ENCODE data around the gene PAFAH2.

PAFAH2 gene

GRCh38 chr1:26023009-26023408, 25.1 kb upstream of the PAFAH2 start:
- H3K4me3 ChIP-seq (ENCODE audit: low read length) = no peak overlapping the region
- H3K36me3 ChIP-seq (replicated peaks; ENCODE audit: low read depth, low read length) = no peaks in the 10 kb centered on the region
- H3K9ac ChIP-seq (ENCODE audit: low read length) = no peak overlapping the region
- no peak overlapping the region for H3K4me2 ChIP-seq (ENCODE audit: low read length)
- no peaks in the 10 kb centered on the region for H4K20me1 ChIP-seq (ENCODE audit: insufficient read depth, low read length)
- no peak overlapping the region for H2AFZ ChIP-seq (ENCODE audit: low read depth, low read length)
- H3K27me3 ChIP-seq (ENCODE audit: low read depth, low read length) = no peaks in the 10 kb centered on the region; the same call in 1 of the 2 replicates
- no peaks in the 10 kb centered on the region for H3K79me2 ChIP-seq (ENCODE audit: low read length)
- TF ChIP-seq CTCF (IDR thresholded peaks at IDR 0.05; ENCODE audit: low read depth, low read length) (no peak), EZH2phosphoT487 (IDR thresholded peaks at IDR 0.05; ENCODE audit: low read depth) (no peak)
- no peaks in the 10 kb centered on the region for H3K9me3 ChIP-seq (ENCODE audit: insufficient read depth, low read length)
- no peaks in the 10 kb centered on the region for H3K4me1 ChIP-seq (ENCODE audit: low read length)
- H3K27ac ChIP-seq (ENCODE audit: low read length) = no peak overlapping the region

- H3K9ac ChIP-seq (ENCODE audit: low read length) = no peak overlapping the region
- H3K4me2 ChIP-seq (ENCODE audit: low read length) = no peak overlapping the region
- no peaks in the 10 kb centered on the region for H4K20me1 ChIP-seq (ENCODE audit: insufficient read depth, low read length)
- H3K4me1 ChIP-seq (ENCODE audit: low read length) = no peaks in the 10 kb centered on the region
- H3K79me2 ChIP-seq (ENCODE audit: low read length) = no peaks in the 10 kb centered on the region
- H3K4me3 ChIP-seq (ENCODE audit: low read length) = no peak overlapping the region
- no peak overlapping the region for H3K27ac ChIP-seq (ENCODE audit: low read length)
- TF ChIP-seq EZH2phosphoT487 (IDR thresholded peaks at IDR 0.05; ENCODE audit: low read depth) (no peak), CTCF (IDR thresholded peaks at IDR 0.05; ENCODE audit: low read depth, low read length) (no peak)
- H3K9me3 ChIP-seq (ENCODE audit: insufficient read depth, low read length) = no peaks in the 10 kb centered on the region
- H3K27me3 ChIP-seq (ENCODE audit: low read depth, low read length) = no peaks in the 10 kb centered on the region; the same call in 1 of the 2 replicates
- no peak overlapping the region for H2AFZ ChIP-seq (ENCODE audit: low read depth, low read length)
- H3K36me3 ChIP-seq (replicated peaks; ENCODE audit: low read depth, low read length) = no peaks in the 10 kb centered on the region
These were observed 24.5 kb upstream of the PAFAH2 start for GRCh38 chr1:26022404-26022779.

GRCh38 chr1:26021647-26022403, 24.0 kb upstream of the PAFAH2 start, which contains the start of gene EXTL1:
Gene EXTL1, plus strand, starts transcription at chr1:26021775. Its CDS starts 872 bp downstream, at chr1:26022647.
- no peaks in the 10 kb centered on the region; the same call in 1 of the 2 replicates for H3K27me3 ChIP-seq (ENCODE audit: low read depth, low read length)
- no peaks in the 10 kb centered on the region for H3K36me3 ChIP-seq (replicated peaks; ENCODE audit: low read depth, low read length)
- H3K9ac ChIP-seq (ENCODE audit: low read length) = no peak within 1 kb of the TSS
- no peaks in the 10 kb centered on the region for H3K9me3 ChIP-seq (ENCODE audit: insufficient read depth, low read length)
- no peaks in the 10 kb centered on the region for H3K4me1 ChIP-seq (ENCODE audit: low read length)
- H3K4me2 ChIP-seq (ENCODE audit: low read length) = no peak within 1 kb of the TSS
- no peaks in the 10 kb centered on the region for H3K79me2 ChIP-seq (ENCODE audit: low read length)
- H2AFZ ChIP-seq (ENCODE audit: low read depth, low read length) = no peak within 1 kb of the TSS
- no peak within 1 kb of the TSS for H3K4me3 ChIP-seq (ENCODE audit: low read length)
- H4K20me1 ChIP-seq (ENCODE audit: insufficient read depth, low read length) = no peaks in the 10 kb centered on the region
- TF ChIP-seq EZH2phosphoT487 (IDR thresholded peaks at IDR 0.05; ENCODE audit: low read depth) (no peak), CTCF (IDR thresholded peaks at IDR 0.05; ENCODE audit: low read depth, low read length) (no peak)
- no peak within 1 kb of the TSS for H3K27ac ChIP-seq (ENCODE audit: low read length)

GRCh38 chr1:26020941-26021646, 23.2 kb upstream of the PAFAH2 start:
- H3K9me3 ChIP-seq (ENCODE audit: insufficient read depth, low read length) = no peaks in the 10 kb centered on the region
- H3K4me2 ChIP-seq (ENCODE audit: low read length) = no peak overlapping the region
- no peak overlapping the region for H3K9ac ChIP-seq (ENCODE audit: low read length)
- H4K20me1 ChIP-seq (ENCODE audit: insufficient read depth, low read length) = no peaks in the 10 kb centered on the region
- no peaks in the 10 kb centered on the region; the same call in 1 of the 2 replicates for H3K27me3 ChIP-seq (ENCODE audit: low read depth, low read length)
- H3K79me2 ChIP-seq (ENCODE audit: low read length) = no peaks in the 10 kb centered on the region
- H3K36me3 ChIP-seq (replicated peaks; ENCODE audit: low read depth, low read length) = no peaks in the 10 kb centered on the region
- no peak overlapping the region for H3K4me3 ChIP-seq (ENCODE audit: low read length)
- no peaks in the 10 kb centered on the region for H3K4me1 ChIP-seq (ENCODE audit: low read length)
- no peak overlapping the region for H3K27ac ChIP-seq (ENCODE audit: low read length)
- TF ChIP-seq EZH2phosphoT487 (IDR thresholded peaks at IDR 0.05; ENCODE audit: low read depth) = no peak
- TF ChIP-seq CTCF (IDR thresholded peaks at IDR 0.05; ENCODE audit: low read depth, low read length) = no peak
- no peak overlapping the region for H2AFZ ChIP-seq (ENCODE audit: low read depth, low read length)
